Measurements from ENCODE around the gene L3MBTL4.

Gene L3MBTL4

DNA sequence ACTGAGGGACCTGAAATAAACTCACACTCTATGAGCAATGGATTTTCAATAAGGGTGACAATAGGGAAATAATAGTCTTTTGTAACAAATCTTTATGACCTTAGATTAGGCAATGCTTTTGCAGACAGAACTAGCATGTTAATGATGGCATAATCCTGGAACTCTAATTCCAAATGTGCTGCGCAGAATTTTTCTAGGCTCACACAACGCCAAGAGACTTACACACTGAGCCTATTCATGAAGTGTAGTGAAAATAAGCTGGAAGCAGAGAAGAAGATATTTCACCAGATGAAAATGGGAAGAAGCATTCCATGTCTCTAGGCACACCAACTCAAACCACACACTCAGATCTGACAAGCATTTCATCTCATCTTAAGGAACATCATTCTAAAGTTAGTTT, 178.5 kb downstream of the L3MBTL4 start:
- no peak overlapping the region for H3K9ac ChIP-seq (ENCODE audit: low read depth, low read length)
- H3K36me3 ChIP-seq (ENCODE audit: control insufficient read depth, insufficient read depth, low read length): no peaks in the 10 kb centered on the region
- H3K4me3 ChIP-seq (ENCODE audit: low read depth, low read length): no peak overlapping the region
- H3K27me3 ChIP-seq (ENCODE audit: control insufficient read depth, insufficient read depth, low read length): no peaks in the 10 kb centered on the region
- no peaks in the 10 kb centered on the region for H3K9me3 ChIP-seq (ENCODE audit: control insufficient read depth, insufficient read depth, low read length)
- H3K4me1 ChIP-seq (ENCODE audit: control insufficient read depth, insufficient read depth, low read length): no peaks in the 10 kb centered on the region

DNA sequence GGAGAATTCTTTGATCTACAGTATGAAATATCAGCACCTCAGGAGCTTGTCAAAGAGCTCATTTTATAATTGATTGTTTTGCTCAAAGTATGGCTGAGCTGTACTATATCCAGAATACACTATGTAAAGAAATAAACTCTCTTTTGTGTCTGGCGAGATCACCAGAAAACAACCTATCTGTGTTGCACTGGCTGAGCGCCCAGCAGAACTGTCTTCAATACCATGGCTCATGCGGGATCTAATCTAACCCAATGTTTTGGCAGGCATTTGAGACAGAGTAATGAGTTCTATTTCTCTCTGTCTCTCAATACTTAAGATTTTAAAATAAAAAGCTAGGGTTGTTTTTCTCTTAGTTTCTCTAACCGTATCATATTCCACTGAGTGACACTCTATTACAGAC, 192.4 kb downstream of the L3MBTL4 start:
- Histone ChIP-seq H3K4me1 (ENCODE audit: control insufficient read depth, insufficient read depth, low read length) (no peaks in the 10 kb centered on the region), H3K36me3 (ENCODE audit: control insufficient read depth, insufficient read depth, low read length) (no peaks in the 10 kb centered on the region), H3K9ac (ENCODE audit: low read depth, low read length) (no peak overlapping the region), H3K27me3 (ENCODE audit: control insufficient read depth, insufficient read depth, low read length) (no peaks in the 10 kb centered on the region), H3K9me3 (ENCODE audit: control insufficient read depth, insufficient read depth, low read length) (no peaks in the 10 kb centered on the region), H3K4me3 (ENCODE audit: low read depth, low read length) (no peak overlapping the region)

DNA sequence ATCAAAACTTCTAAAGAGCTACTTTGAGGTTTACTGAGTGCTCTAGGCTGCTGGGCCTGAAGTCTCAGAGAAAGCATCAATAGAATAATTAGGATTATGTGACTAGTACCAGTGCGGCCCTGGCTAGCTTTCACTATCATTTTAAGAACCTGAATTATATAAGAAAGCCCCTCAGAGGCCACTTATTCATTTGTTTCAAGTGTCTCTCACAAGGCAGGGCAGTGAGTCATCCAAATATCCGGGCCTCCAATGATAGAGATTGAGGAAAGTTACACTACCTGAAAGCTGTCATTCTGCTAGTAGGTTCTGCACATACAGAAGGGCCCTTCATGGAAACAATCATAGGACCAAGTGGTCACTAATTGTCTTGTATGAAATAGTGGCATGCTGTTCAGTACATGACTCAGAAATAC, 193.1 kb downstream of the L3MBTL4 start:
- Histone ChIP-seq H3K9me3 (ENCODE audit: control insufficient read depth, insufficient read depth, low read length) (no peaks in the 10 kb centered on the region), H3K4me3 (ENCODE audit: low read depth, low read length) (no peak overlapping the region)

DNA sequence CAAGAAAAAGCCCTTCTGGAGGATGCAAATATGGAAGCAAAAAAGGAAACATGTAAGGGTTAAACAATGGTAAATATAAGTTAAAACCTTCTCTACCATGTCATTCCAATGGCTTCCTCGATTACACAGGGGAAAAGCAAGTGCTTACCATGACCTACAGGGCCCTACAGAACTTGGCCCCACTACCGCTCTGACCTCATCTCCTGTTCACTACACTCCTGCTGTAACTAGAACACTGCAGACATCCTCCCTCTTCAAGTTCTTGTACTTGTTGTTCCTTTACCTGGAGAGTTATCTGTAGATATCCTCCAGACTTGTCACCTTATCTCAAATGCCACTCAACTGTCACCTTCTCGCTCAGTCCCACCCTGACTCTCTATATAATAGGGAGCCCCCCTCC, 194.6 kb downstream of the L3MBTL4 start:
- Histone ChIP-seq H3K36me3 (ENCODE audit: control insufficient read depth, insufficient read depth, low read length) (no peaks in the 10 kb centered on the region), H3K9ac (ENCODE audit: low read depth, low read length) (no peak overlapping the region), H3K4me3 (ENCODE audit: low read depth, low read length) (no peak overlapping the region), H3K27me3 (ENCODE audit: control insufficient read depth, insufficient read depth, low read length) (no peaks in the 10 kb centered on the region), H3K9me3 (ENCODE audit: control insufficient read depth, insufficient read depth, low read length) (no peaks in the 10 kb centered on the region), H3K4me1 (ENCODE audit: control insufficient read depth, insufficient read depth, low read length) (no peaks in the 10 kb centered on the region)

More for the DNA sequence above, 193.1 kb downstream of the L3MBTL4 start:
- H3K9ac ChIP-seq (ENCODE audit: low read depth, low read length): no peak overlapping the region
- H3K27me3 ChIP-seq (ENCODE audit: control insufficient read depth, insufficient read depth, low read length): no peaks in the 10 kb centered on the region
- no peaks in the 10 kb centered on the region for H3K36me3 ChIP-seq (ENCODE audit: control insufficient read depth, insufficient read depth, low read length)
- H3K4me1 ChIP-seq (ENCODE audit: control insufficient read depth, insufficient read depth, low read length): no peaks in the 10 kb centered on the region

DNA sequence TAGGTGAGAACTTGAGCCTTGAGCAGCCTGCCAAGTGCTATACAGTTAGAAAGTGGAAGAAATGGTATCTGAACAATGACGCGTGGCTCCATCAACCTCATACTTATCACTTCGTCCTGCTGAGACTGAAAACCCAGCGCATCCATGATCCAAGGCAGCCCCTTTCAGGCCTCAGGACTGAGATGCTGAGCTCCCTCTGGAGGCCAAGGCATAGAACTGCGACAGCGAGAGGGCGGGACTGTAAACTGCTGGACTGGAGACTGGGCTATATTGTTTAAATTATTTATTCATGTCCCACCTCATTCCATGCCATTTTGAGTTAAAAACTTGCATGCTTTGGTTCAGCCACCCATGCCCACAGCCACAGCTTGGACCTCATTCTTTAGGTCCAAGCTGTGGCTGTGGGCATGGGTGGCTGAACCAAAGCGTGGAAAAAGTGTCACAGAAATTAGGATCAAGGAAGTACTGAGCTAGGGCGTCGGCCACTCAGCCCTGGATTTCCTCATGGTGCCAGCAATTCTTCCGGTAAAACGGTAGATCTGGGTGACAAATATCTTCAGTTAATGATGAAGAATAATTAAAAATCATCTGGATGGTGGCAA, 195.5 kb downstream of the L3MBTL4 start:
- H3K9me3 ChIP-seq (ENCODE audit: control insufficient read depth, insufficient read depth, low read length): no peaks in the 10 kb centered on the region
- H3K4me3 ChIP-seq (ENCODE audit: low read depth, low read length): no peak overlapping the region
- H3K36me3 ChIP-seq (ENCODE audit: control insufficient read depth, insufficient read depth, low read length): no peaks in the 10 kb centered on the region
- no peak overlapping the region for H3K9ac ChIP-seq (ENCODE audit: low read depth, low read length)
- H3K4me1 ChIP-seq (ENCODE audit: control insufficient read depth, insufficient read depth, low read length): no peaks in the 10 kb centered on the region
- H3K27me3 ChIP-seq (ENCODE audit: control insufficient read depth, insufficient read depth, low read length): no peaks in the 10 kb centered on the region

DNA sequence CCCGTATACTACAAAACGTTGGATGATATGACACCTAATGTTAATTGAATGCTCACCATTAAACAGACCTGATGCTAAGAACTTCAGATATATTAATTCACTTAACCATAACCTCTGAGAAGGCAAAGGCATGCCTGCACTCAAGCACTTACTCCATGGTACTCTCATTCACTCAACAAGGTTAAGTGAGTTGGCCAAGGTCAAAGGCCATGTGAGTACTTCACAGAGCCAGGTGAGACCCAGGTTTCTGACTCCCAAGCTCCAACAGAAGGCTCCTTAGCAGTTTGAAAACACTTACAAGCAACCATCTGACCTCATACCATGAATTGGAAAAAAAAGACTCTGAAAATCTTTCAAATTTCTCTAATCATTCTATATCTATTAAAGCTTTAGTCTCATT, 198.8 kb downstream of the L3MBTL4 start:
- no peak overlapping the region for H3K4me3 ChIP-seq (ENCODE audit: low read depth, low read length)
- no peaks in the 10 kb centered on the region for H3K4me1 ChIP-seq (ENCODE audit: control insufficient read depth, insufficient read depth, low read length)

DNA sequence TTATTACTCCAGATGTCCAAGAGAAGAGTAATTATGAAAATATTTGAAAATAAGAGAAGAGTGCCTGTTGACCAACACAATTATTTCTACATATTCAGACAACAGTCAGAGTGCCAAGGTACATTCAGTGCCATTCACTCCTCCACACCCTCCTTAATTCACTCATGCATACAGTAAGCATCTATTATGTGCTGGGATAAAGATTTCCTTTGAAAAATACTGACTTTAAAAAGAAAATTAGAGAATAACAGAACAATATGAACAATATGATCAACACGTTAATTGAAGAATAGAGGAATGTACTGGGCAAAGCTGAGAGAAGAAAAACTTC, 203.6 kb downstream of the L3MBTL4 start:
- no peak overlapping the region for H3K9ac ChIP-seq (ENCODE audit: low read depth, low read length)
- no peak overlapping the region for H3K4me3 ChIP-seq (ENCODE audit: low read depth, low read length)
- H3K4me1 ChIP-seq (ENCODE audit: control insufficient read depth, insufficient read depth, low read length): peaks cover 2% of the 10 kb centered on the region
- H3K36me3 ChIP-seq (ENCODE audit: control insufficient read depth, insufficient read depth, low read length): no peaks in the 10 kb centered on the region
- H3K9me3 ChIP-seq (ENCODE audit: control insufficient read depth, insufficient read depth, low read length): no peaks in the 10 kb centered on the region
- no peaks in the 10 kb centered on the region for H3K27me3 ChIP-seq (ENCODE audit: control insufficient read depth, insufficient read depth, low read length)

More for the DNA sequence above, 198.8 kb downstream of the L3MBTL4 start:
- Histone ChIP-seq H3K9ac (ENCODE audit: low read depth, low read length) (no peak overlapping the region), H3K9me3 (ENCODE audit: control insufficient read depth, insufficient read depth, low read length) (no peaks in the 10 kb centered on the region), H3K36me3 (ENCODE audit: control insufficient read depth, insufficient read depth, low read length) (no peaks in the 10 kb centered on the region), H3K27me3 (ENCODE audit: control insufficient read depth, insufficient read depth, low read length) (no peaks in the 10 kb centered on the region)

DNA sequence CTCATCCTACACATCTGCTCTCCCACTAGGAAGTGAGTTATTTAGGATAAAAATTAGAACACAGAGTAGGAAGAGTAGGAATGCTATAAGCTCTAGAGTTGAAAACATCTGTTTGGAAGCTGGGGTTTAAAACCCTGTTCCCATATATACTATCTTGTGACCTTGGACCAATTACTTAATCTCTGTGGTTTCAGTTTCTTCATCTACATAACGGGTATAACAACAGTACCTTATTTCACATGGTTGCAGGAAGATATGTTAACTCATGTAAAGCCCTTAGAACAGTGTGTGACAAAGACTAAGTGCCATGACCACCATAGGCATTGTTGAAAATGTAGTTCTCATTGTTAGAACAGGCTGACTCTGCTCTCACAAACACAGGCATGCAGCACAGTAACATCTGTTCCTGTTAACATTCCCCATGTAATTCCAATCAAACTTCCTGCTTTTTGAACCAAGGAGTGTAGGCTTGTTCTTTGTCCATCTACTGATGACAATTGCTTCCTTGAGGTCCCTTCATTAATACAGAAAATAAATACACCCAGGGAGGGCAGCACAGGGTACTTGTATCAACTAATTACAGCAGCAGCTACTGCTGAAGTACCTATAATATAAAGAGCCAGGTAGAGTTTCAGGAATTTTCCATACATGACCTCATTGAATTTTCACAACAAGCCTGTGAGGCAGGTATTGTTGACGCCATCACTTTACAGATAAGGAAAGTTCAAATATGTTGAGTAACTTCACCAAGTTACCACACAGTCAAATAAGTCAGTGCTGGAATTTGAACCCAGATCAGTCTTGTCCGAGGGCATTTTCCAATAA, 204.2 kb downstream of the L3MBTL4 start:
- H3K4me3 ChIP-seq (ENCODE audit: low read depth, low read length): no peak overlapping the region
- H3K36me3 ChIP-seq (ENCODE audit: control insufficient read depth, insufficient read depth, low read length): no peaks in the 10 kb centered on the region
- no peaks in the 10 kb centered on the region for H3K9me3 ChIP-seq (ENCODE audit: control insufficient read depth, insufficient read depth, low read length)
- H3K9ac ChIP-seq (ENCODE audit: low read depth, low read length): no peak overlapping the region
- H3K27me3 ChIP-seq (ENCODE audit: control insufficient read depth, insufficient read depth, low read length): no peaks in the 10 kb centered on the region
- peaks cover 2% of the 10 kb centered on the region for H3K4me1 ChIP-seq (ENCODE audit: control insufficient read depth, insufficient read depth, low read length)

DNA sequence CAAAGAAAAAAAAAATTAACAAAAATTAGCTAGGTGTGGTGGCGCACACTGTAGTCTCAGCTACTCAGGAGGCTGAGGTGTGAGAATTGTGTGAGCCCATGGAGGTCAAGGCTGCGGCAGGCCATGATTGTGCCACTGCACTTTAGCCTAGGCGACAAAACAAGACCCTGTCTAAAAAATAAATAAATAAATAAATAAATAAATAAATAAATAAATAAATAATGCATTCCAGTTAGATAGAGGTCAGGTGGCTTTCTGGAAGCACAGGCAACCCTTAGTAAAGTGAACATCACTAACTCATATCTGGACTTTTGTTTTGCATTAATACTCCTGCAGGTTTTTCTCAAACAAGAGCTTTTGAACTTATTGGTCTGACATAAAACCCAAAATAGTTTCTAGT, 206.8 kb downstream of the L3MBTL4 start:
- peaks cover 2% of the 10 kb centered on the region for H3K4me1 ChIP-seq (ENCODE audit: control insufficient read depth, insufficient read depth, low read length)
- no peaks in the 10 kb centered on the region for H3K9me3 ChIP-seq (ENCODE audit: control insufficient read depth, insufficient read depth, low read length)
- H3K27me3 ChIP-seq (ENCODE audit: control insufficient read depth, insufficient read depth, low read length): no peaks in the 10 kb centered on the region
- no peak overlapping the region for H3K9ac ChIP-seq (ENCODE audit: low read depth, low read length)
- H3K4me3 ChIP-seq (ENCODE audit: low read depth, low read length): no peak overlapping the region
- H3K36me3 ChIP-seq (ENCODE audit: control insufficient read depth, insufficient read depth, low read length): no peaks in the 10 kb centered on the region

DNA sequence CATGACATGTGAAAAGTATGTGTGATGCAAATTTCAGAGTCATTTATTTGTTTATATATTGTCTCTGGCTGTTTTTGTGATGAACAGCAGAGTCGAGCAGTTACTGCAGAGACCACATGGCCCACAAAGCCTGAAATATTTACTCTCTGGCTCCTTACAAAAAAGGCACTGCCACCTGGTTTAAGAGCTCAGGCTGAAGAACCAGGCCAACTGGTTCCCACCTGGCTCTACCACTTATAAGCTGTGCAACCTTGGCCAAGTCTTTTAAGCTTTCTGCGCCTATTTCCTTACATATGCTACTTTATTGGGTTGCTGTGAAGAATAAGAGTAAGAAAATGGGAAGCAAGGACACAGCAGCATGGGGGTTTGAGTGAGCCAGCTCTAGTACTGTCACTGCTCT, 207.6 kb downstream of the L3MBTL4 start:
- Histone ChIP-seq H3K4me1 (ENCODE audit: control insufficient read depth, insufficient read depth, low read length) (peaks cover 2% of the 10 kb centered on the region), H3K9ac (ENCODE audit: low read depth, low read length) (no peak overlapping the region), H3K27me3 (ENCODE audit: control insufficient read depth, insufficient read depth, low read length) (no peaks in the 10 kb centered on the region), H3K4me3 (ENCODE audit: low read depth, low read length) (no peak overlapping the region), H3K9me3 (ENCODE audit: control insufficient read depth, insufficient read depth, low read length) (no peaks in the 10 kb centered on the region), H3K36me3 (ENCODE audit: control insufficient read depth, insufficient read depth, low read length) (no peaks in the 10 kb centered on the region)

DNA sequence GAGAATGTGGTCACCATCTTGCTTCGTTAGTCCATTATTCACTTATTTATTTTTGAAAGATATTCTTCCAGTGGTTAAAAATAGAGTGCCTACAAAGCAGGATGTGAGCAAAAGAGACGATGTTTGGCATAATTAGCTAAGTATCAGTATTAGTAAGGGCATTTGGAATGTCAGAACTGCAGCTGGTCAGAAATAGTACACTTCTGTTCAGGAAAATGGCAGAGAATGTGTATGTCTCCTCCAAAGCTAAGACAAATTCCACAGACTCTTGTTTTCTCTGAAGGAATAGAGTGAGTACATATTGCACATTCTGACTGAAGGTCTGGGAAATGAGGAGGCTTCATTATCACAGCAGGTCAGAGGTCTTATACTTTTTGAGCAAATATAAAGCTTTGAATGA, 209.0 kb downstream of the L3MBTL4 start:
- no peaks in the 10 kb centered on the region for H3K27me3 ChIP-seq (ENCODE audit: control insufficient read depth, insufficient read depth, low read length)
- H3K9ac ChIP-seq (ENCODE audit: low read depth, low read length): no peak overlapping the region
- no peaks in the 10 kb centered on the region for H3K9me3 ChIP-seq (ENCODE audit: control insufficient read depth, insufficient read depth, low read length)
- peaks cover 2% of the 10 kb centered on the region for H3K4me1 ChIP-seq (ENCODE audit: control insufficient read depth, insufficient read depth, low read length)
- no peaks in the 10 kb centered on the region for H3K36me3 ChIP-seq (ENCODE audit: control insufficient read depth, insufficient read depth, low read length)
- no peak overlapping the region for H3K4me3 ChIP-seq (ENCODE audit: low read depth, low read length)

DNA sequence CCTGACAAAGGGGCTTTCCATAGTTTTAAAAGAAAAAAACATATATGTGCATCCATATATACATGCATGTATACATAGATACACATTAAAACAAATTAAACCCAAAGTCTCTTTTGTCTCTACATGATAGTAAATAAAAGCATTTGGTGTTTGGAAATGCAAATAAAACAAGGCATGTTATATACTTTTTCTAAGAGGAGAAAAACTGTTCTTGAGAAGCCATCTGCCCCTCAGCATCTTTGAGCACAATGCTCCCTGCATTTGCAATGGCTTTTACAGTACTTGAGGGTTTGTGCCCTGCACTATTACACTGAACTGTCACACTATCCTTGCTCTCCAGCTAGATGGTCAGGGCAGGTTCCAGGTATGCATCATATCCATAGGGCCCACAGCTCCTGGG, 210.2 kb downstream of the L3MBTL4 start:
- Histone ChIP-seq H3K36me3 (ENCODE audit: control insufficient read depth, insufficient read depth, low read length) (no peaks in the 10 kb centered on the region), H3K9ac (ENCODE audit: low read depth, low read length) (no peak overlapping the region), H3K9me3 (ENCODE audit: control insufficient read depth, insufficient read depth, low read length) (no peaks in the 10 kb centered on the region), H3K4me1 (ENCODE audit: control insufficient read depth, insufficient read depth, low read length) (peaks cover 2% of the 10 kb centered on the region), H3K27me3 (ENCODE audit: control insufficient read depth, insufficient read depth, low read length) (no peaks in the 10 kb centered on the region), H3K4me3 (ENCODE audit: low read depth, low read length) (no peak overlapping the region)
